GM23338 (cell line): Measurements from ENCODE around the gene NDUFS6. TPM values are rescaled to one million over a fixed set of nuclear protein-coding genes. Genes with fewer than 3 reads are reported as not detected.

Experiments used
- ATAC-seq: fragments of 200-7000 bp; cut with Tn5 transposase; 3 replicates; pipeline ENCODE4 v1.9.1; 2020
- DNase-seq: peaks from one replicate; pipeline ENCODE4 v3.0.0-alpha.2; 2015; ENCODE audit warnings: low spot score
- H2AFZ ChIP-seq: fragments of 200-600 bp; sonication (generic); 2 replicates; pipeline ENCODE4 v1.8.0; 2016; ENCODE audit warnings: antibody characterized with exemption, mild to moderate bottlenecking, moderate library complexity
- H3F3A ChIP-seq: fragments of 200-600 bp; sonication (generic); replicated peaks from 2 replicates; pipeline ENCODE4 v1.8.0; 2017; ENCODE audit warnings: antibody characterized with exemption, mixed run types, low read depth
- H3K27ac ChIP-seq: fragments of 200-600 bp; sonication (generic); 2 replicates; pipeline ENCODE4 v1.6.1; 2016; ENCODE audit warnings: low read depth
- H3K27me3 ChIP-seq: fragments of 200-600 bp; sonication (generic); 2 replicates; pipeline ENCODE4 v1.8.0; 2016; ENCODE audit warnings: mild to moderate bottlenecking, mixed run types, moderate library complexity; ENCODE audit not compliant: insufficient read depth
- H3K36me3 ChIP-seq: fragments of 200-600 bp; sonication (generic); 2 replicates; pipeline ENCODE4 v1.8.0; 2016; ENCODE audit warnings: mild to moderate bottlenecking; ENCODE audit not compliant: insufficient read depth
- H3K4me1 ChIP-seq: fragments of 200-600 bp; sonication (generic); 2 replicates; pipeline ENCODE4 v1.8.0; 2016; ENCODE audit warnings: mild to moderate bottlenecking, moderate library complexity; ENCODE audit not compliant: insufficient read depth
- H3K4me2 ChIP-seq: fragments of 200-600 bp; sonication (generic); 2 replicates; pipeline ENCODE4 v1.7.1; 2017; ENCODE audit warnings: mixed run types
- H3K4me3 ChIP-seq: fragments of 200-600 bp; sonication (generic); 2 replicates; pipeline ENCODE4 v1.6.1; 2016; ENCODE audit warnings: mixed run types
- H3K79me2 ChIP-seq: fragments of 200-600 bp; sonication (generic); replicated peaks from 2 replicates; pipeline ENCODE4 v1.8.0; 2017; ENCODE audit warnings: mild to moderate bottlenecking; ENCODE audit not compliant: insufficient read depth
- H3K9me2 ChIP-seq: fragments of 200-600 bp; sonication (generic); 2 replicates; pipeline ENCODE4 v1.8.0; 2017; ENCODE audit not compliant: insufficient read depth
- H4K20me1 ChIP-seq: fragments of 200-600 bp; sonication (generic); replicated peaks from 2 replicates; pipeline ENCODE4 v1.8.0; 2017; ENCODE audit warnings: mild to moderate bottlenecking; ENCODE audit not compliant: insufficient read depth
- H3K27ac Mint-ChIP-seq: 2 replicates; pipeline ENCODE4 v1.8.0; 2020; ENCODE audit warnings: inconsistent platforms, mild to moderate bottlenecking, moderate library complexity, mixed read lengths
- H3K27me3 Mint-ChIP-seq: 3 replicates; pipeline ENCODE4 v1.8.0; 2022; ENCODE audit warnings: low read depth, mild to moderate bottlenecking, moderate library complexity, mixed read lengths, inconsistent platforms; ENCODE audit not compliant: insufficient read depth, poor library complexity
- H3K36me3 Mint-ChIP-seq: 3 replicates; pipeline ENCODE4 v1.8.0; 2021; ENCODE audit warnings: low read depth, mild to moderate bottlenecking, inconsistent platforms, moderate library complexity, mixed read lengths
- H3K4me1 Mint-ChIP-seq: 3 replicates; pipeline ENCODE4 v1.8.0; 2020; ENCODE audit warnings: mild to moderate bottlenecking, inconsistent platforms, mixed read lengths
- H3K4me3 Mint-ChIP-seq: 3 replicates; pipeline ENCODE4 v1.8.0; 2021; ENCODE audit warnings: moderate library complexity, mild to moderate bottlenecking, inconsistent platforms, mixed read lengths
- H3K9me3 Mint-ChIP-seq: 3 replicates; pipeline ENCODE4 v1.8.0; 2020; ENCODE audit warnings: moderate library complexity, mild to moderate bottlenecking, inconsistent platforms, mixed read lengths
- CREB1 ChIP-seq: fragments of 250-450 bp; sonication (Bioruptor Pico); IDR thresholded peaks from 2 replicates; pipeline ENCODE4 v1.5.0; 2020; ENCODE audit warnings: low read depth, mild to moderate bottlenecking, moderate library complexity
- ETS1 ChIP-seq: IDR thresholded peaks from 2 replicates; pipeline ENCODE4 v1.6.1; 2016; ENCODE audit warnings: antibody characterized with exemption
- EZH2 ChIP-seq: fragments of 200-600 bp; sonication (generic); IDR thresholded peaks from one replicate; pipeline ENCODE4 v1.8.0; 2017; ENCODE audit warnings: antibody characterized with exemption, mild to moderate bottlenecking, low read depth; ENCODE audit not compliant: unreplicated experiment
- EZH2phosphoT487 ChIP-seq: fragments of 200-600 bp; sonication (generic); IDR thresholded peaks from one replicate; pipeline ENCODE4 v1.8.1; 2018; ENCODE audit warnings: antibody characterized with exemption; ENCODE audit not compliant: unreplicated experiment
- JUNB ChIP-seq: IDR thresholded peaks from one replicate; pipeline ENCODE4 v1.6.1; 2016; ENCODE audit warnings: antibody characterized with exemption; ENCODE audit not compliant: unreplicated experiment
- NANOG ChIP-seq: IDR thresholded peaks from 2 replicates; pipeline ENCODE4 v1.6.1; 2016; ENCODE audit warnings: antibody characterized with exemption, borderline replicate concordance
- POLR2AphosphoS5 ChIP-seq: IDR thresholded peaks from 2 replicates; pipeline ENCODE4 v1.6.1; 2016; ENCODE audit warnings: antibody characterized with exemption, low read depth
- STAT1 ChIP-seq: IDR thresholded peaks from one replicate; pipeline ENCODE4 v1.6.1; 2016; ENCODE audit warnings: antibody characterized with exemption; ENCODE audit not compliant: unreplicated experiment
- ZNF114 ChIP-seq: fragments of 250-450 bp; sonication (Bioruptor Pico); IDR thresholded peaks from 2 replicates; pipeline ENCODE4 v1.5.0; 2020; ENCODE audit warnings: mild to moderate bottlenecking, moderate library complexity
- ZNF331 ChIP-seq: fragments of 250-450 bp; sonication (Bioruptor Pico); IDR thresholded peaks from 2 replicates; pipeline ENCODE4 v1.5.0; 2020; ENCODE audit warnings: low read depth, mild to moderate bottlenecking, moderate library complexity
- polyA plus RNA-seq: library from polyadenylated mRNA; unstranded; fragments of >200 nt; fragmentation: Nextera tagmentation; extraction: Ambion mirVana; gene quantifications from 2 replicates; pipeline ENCODE4 v1.2.1, GENCODE V29; 2016
- total RNA-seq: library from RNA; depleted of rRNA; stranded (reverse); fragments of >200 nt; shearing (Covaris generic); gene quantifications from 2 replicates; pipeline ENCODE4 v1.2.3, GENCODE V29; 2014
- TF ChIP-seq, protein P1 (sequence below): fragments of 250-450 bp; sonication (Bioruptor Pico); IDR thresholded peaks from 2 replicates; pipeline ENCODE4 v1.5.0; 2020; ENCODE audit warnings: mild to moderate bottlenecking, moderate library complexity
- TF ChIP-seq, protein P2 (sequence below), 2 experiments: fragments of 200-600 bp in 1 of 2; sonication (generic) in 1 of 2; conservative IDR thresholded peaks; 2 replicates each; pipeline versions ENCODE4 v1.5.1 to v1.6.1; 2016 to 2017; ENCODE audit warnings: antibody characterized with exemption in 2 of 2, low read depth in 2 of 2, mild to moderate bottlenecking in 2 of 2, moderate library complexity in 1 of 2
- TF ChIP-seq, protein P3 (sequence below): IDR thresholded peaks from one replicate; pipeline ENCODE4 v1.6.1; 2018; ENCODE audit warnings: antibody characterized with exemption; ENCODE audit not compliant: unreplicated experiment

The NDUFS6 gene
- total and polyA plus RNA-seq, 2 experiments from 2014 or later, result 94.8 to 289 TPM

DNA sequence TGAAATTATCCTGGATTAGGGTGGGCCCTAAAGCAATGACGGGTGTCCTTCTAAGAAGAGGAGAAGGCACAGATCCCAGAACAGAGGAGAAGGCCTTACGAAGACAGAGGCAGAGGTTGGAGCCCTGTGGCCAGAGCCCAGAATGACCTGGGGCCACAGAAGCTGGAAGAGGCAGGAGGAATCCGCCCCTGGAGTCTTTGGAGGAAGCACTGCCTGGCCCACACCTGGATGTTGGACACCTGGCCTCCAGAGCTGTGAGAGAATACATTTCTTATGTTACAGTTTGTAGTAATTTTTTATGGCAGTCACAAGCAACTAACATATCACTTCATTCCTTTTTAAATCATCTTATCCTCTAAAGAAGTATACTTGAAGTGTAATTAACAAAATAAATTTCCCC, 10.0 kb upstream of the NDUFS6 start (continued):
- TF ChIP-seq, protein P1, sequence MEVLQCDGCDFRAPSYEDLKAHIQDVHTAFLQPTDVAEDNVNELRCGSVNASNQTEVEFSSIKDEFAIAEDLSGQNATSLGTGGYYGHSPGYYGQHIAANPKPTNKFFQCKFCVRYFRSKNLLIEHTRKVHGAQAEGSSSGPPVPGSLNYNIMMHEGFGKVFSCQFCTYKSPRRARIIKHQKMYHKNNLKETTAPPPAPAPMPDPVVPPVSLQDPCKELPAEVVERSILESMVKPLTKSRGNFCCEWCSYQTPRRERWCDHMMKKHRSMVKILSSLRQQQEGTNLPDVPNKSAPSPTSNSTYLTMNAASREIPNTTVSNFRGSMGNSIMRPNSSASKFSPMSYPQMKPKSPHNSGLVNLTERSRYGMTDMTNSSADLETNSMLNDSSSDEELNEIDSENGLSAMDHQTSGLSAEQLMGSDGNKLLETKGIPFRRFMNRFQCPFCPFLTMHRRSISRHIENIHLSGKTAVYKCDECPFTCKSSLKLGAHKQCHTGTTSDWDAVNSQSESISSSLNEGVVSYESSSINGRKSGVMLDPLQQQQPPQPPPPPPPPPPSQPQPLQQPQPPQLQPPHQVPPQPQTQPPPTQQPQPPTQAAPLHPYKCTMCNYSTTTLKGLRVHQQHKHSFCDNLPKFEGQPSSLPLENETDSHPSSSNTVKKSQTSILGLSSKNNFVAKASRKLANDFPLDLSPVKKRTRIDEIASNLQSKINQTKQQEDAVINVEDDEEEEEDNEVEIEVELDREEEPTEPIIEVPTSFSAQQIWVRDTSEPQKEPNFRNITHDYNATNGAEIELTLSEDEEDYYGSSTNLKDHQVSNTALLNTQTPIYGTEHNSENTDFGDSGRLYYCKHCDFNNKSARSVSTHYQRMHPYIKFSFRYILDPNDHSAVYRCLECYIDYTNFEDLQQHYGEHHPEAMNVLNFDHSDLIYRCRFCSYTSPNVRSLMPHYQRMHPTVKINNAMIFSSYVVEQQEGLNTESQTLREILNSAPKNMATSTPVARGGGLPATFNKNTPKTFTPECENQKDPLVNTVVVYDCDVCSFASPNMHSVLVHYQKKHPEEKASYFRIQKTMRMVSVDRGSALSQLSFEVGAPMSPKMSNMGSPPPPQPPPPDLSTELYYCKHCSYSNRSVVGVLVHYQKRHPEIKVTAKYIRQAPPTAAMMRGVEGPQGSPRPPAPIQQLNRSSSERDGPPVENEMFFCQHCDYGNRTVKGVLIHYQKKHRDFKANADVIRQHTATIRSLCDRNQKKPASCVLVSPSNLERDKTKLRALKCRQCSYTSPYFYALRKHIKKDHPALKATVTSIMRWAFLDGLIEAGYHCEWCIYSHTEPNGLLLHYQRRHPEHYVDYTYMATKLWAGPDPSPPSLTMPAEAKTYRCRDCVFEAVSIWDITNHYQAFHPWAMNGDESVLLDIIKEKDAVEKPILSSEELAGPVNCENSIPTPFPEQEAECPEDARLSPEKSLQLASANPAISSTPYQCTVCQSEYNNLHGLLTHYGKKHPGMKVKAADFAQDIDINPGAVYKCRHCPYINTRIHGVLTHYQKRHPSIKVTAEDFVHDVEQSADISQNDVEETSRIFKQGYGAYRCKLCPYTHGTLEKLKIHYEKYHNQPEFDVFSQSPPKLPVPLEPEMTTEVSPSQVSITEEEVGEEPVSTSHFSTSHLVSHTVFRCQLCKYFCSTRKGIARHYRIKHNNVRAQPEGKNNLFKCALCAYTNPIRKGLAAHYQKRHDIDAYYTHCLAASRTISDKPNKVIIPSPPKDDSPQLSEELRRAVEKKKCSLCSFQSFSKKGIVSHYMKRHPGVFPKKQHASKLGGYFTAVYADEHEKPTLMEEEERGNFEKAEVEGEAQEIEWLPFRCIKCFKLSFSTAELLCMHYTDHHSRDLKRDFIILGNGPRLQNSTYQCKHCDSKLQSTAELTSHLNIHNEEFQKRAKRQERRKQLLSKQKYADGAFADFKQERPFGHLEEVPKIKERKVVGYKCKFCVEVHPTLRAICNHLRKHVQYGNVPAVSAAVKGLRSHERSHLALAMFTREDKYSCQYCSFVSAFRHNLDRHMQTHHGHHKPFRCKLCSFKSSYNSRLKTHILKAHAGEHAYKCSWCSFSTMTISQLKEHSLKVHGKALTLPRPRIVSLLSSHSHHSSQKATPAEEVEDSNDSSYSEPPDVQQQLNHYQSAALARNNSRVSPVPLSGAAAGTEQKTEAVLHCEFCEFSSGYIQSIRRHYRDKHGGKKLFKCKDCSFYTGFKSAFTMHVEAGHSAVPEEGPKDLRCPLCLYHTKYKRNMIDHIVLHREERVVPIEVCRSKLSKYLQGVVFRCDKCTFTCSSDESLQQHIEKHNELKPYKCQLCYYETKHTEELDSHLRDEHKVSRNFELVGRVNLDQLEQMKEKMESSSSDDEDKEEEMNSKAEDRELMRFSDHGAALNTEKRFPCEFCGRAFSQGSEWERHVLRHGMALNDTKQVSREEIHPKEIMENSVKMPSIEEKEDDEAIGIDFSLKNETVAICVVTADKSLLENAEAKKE (CRISPR knock-in tag), result no peak
- no peak for TF ChIP-seq ZNF114 (CRISPR knock-in tag)
- TF ChIP-seq, protein P2, sequence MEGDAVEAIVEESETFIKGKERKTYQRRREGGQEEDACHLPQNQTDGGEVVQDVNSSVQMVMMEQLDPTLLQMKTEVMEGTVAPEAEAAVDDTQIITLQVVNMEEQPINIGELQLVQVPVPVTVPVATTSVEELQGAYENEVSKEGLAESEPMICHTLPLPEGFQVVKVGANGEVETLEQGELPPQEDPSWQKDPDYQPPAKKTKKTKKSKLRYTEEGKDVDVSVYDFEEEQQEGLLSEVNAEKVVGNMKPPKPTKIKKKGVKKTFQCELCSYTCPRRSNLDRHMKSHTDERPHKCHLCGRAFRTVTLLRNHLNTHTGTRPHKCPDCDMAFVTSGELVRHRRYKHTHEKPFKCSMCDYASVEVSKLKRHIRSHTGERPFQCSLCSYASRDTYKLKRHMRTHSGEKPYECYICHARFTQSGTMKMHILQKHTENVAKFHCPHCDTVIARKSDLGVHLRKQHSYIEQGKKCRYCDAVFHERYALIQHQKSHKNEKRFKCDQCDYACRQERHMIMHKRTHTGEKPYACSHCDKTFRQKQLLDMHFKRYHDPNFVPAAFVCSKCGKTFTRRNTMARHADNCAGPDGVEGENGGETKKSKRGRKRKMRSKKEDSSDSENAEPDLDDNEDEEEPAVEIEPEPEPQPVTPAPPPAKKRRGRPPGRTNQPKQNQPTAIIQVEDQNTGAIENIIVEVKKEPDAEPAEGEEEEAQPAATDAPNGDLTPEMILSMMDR (conservative IDR thresholded peaks at IDR 0.05; ENCODE audit: low read depth in 2 of 2), result no peak
- no peak for TF ChIP-seq POLR2AphosphoS5
- TF ChIP-seq NANOG, result no peak

- ATAC-seq (no peak), DNase-seq (no peak)
- Histone ChIP-seq H3K4me2 (no peak overlapping the region), H3K36me3 (peaks cover 2% of the 10 kb centered on the region; the same call in 1 of the 2 replicates), H3K4me1 (peaks cover 15% of the 10 kb centered on the region), H3K4me3 (no peak overlapping the region), H3F3A (peaks cover 7% of the 10 kb centered on the region; the same call in 1 of the 2 replicates), H3K9me2 (no peaks in the 10 kb centered on the region), H3K27me3 (no peaks in the 10 kb centered on the region), H2AFZ (no peak overlapping the region), H4K20me1 (no peaks in the 10 kb centered on the region; the same call in 1 of the 2 replicates), H3K79me2 (peaks cover 5% of the 10 kb centered on the region), H3K27ac (no peak overlapping the region)
- H3K27ac Mint-ChIP-seq, result no peak overlapping the region
- H3K9me3 Mint-ChIP-seq, result no peaks in the 10 kb centered on the region
- H3K27me3 Mint-ChIP-seq, result peaks cover 5% of the 10 kb centered on the region
- peaks cover 14% of the 10 kb centered on the region for H3K36me3 Mint-ChIP-seq
- no peak overlapping the region for H3K4me3 Mint-ChIP-seq
- H3K4me1 Mint-ChIP-seq, result peaks cover 40% of the 10 kb centered on the region
- TF ChIP-seq ETS1 (no peak), EZH2phosphoT487 (no peak), STAT1 (no peak), CREB1 (CRISPR knock-in tag) (no peak), JUNB (no peak), NANOG (no peak), ZNF331 (CRISPR knock-in tag) (no peak), POLR2AphosphoS5 (no peak), ZNF114 (CRISPR knock-in tag) (no peak), EZH2 (no peak)
- TF ChIP-seq, protein P3, sequence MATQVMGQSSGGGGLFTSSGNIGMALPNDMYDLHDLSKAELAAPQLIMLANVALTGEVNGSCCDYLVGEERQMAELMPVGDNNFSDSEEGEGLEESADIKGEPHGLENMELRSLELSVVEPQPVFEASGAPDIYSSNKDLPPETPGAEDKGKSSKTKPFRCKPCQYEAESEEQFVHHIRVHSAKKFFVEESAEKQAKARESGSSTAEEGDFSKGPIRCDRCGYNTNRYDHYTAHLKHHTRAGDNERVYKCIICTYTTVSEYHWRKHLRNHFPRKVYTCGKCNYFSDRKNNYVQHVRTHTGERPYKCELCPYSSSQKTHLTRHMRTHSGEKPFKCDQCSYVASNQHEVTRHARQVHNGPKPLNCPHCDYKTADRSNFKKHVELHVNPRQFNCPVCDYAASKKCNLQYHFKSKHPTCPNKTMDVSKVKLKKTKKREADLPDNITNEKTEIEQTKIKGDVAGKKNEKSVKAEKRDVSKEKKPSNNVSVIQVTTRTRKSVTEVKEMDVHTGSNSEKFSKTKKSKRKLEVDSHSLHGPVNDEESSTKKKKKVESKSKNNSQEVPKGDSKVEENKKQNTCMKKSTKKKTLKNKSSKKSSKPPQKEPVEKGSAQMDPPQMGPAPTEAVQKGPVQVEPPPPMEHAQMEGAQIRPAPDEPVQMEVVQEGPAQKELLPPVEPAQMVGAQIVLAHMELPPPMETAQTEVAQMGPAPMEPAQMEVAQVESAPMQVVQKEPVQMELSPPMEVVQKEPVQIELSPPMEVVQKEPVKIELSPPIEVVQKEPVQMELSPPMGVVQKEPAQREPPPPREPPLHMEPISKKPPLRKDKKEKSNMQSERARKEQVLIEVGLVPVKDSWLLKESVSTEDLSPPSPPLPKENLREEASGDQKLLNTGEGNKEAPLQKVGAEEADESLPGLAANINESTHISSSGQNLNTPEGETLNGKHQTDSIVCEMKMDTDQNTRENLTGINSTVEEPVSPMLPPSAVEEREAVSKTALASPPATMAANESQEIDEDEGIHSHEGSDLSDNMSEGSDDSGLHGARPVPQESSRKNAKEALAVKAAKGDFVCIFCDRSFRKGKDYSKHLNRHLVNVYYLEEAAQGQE, result no peak
Observed at GRCh38 chr5:1792842-1793266, 8.4 kb upstream of the NDUFS6 start.
